Measurements from ENCODE around the gene CDKN2A. TPM values are rescaled to one million over a fixed set of nuclear protein-coding genes. Genes with fewer than 3 reads are reported as not detected.

The CDKN2A gene
- total RNA-seq, 1 donor from 2014 or later, result not detected

DNA sequence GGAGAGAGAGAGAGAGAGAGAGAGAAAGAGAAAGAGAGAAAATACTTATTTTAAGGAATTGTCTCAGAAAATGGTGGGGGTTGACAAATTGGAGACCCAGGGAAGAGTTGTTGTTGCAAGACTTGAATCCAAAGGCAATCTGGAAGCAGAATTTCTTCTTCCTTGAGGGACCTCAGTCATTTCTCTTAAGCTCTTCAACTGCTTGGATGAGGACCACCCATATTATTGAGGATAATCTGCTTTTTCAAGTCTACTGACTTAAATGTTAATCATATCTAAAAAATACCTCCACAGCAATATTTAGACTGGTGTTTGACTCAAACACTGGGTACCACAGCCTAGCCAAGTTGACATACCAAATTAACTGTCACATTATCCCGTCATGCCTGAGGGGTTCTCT, 3.3 kb upstream of the CDKN2A start:
- H3K27me3 Mint-ChIP-seq (ENCODE audit: unreplicated experiment), result peaks cover 21% of the 10 kb centered on the region
- no peaks in the 10 kb centered on the region for H3K4me1 Mint-ChIP-seq (ENCODE audit: low read depth, unreplicated experiment)
- no peaks in the 10 kb centered on the region for H3K9me3 Mint-ChIP-seq (ENCODE audit: unreplicated experiment)
- H3K27ac Mint-ChIP-seq (ENCODE audit: unreplicated experiment), result no peak overlapping the region
- TF ChIP-seq, protein P1, sequence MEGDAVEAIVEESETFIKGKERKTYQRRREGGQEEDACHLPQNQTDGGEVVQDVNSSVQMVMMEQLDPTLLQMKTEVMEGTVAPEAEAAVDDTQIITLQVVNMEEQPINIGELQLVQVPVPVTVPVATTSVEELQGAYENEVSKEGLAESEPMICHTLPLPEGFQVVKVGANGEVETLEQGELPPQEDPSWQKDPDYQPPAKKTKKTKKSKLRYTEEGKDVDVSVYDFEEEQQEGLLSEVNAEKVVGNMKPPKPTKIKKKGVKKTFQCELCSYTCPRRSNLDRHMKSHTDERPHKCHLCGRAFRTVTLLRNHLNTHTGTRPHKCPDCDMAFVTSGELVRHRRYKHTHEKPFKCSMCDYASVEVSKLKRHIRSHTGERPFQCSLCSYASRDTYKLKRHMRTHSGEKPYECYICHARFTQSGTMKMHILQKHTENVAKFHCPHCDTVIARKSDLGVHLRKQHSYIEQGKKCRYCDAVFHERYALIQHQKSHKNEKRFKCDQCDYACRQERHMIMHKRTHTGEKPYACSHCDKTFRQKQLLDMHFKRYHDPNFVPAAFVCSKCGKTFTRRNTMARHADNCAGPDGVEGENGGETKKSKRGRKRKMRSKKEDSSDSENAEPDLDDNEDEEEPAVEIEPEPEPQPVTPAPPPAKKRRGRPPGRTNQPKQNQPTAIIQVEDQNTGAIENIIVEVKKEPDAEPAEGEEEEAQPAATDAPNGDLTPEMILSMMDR (IDR thresholded peaks at IDR 0.05; ENCODE audit: partially characterized antibody, unreplicated experiment), result no peak
- no peak for DNase-seq
- H3K36me3 Mint-ChIP-seq (ENCODE audit: unreplicated experiment), result no peaks in the 10 kb centered on the region
- H3K4me3 Mint-ChIP-seq (ENCODE audit: unreplicated experiment), result no peak overlapping the region

DNA sequence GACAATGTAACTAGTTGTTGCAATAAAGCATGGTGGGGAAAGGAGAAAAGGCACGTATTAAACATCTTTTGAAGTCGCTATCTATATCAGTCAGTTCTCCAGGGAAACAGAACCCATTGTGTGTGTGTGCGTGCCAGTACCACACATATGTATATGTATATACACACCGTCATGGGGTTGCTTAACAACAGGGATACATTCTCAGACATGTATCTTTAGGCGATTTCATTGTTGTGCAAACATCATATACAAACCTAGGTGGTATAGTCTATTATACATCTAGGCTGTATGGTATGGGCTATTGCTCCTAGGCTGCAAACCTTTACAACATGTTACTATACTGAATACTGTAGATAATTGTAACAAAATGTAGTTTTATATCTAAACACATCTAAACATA, 2.7 kb upstream of the CDKN2A start:
- Mint-ChIP-seq H3K36me3 (ENCODE audit: unreplicated experiment) (no peaks in the 10 kb centered on the region), H3K9me3 (ENCODE audit: unreplicated experiment) (no peaks in the 10 kb centered on the region), H3K27me3 (ENCODE audit: unreplicated experiment) (peaks cover 21% of the 10 kb centered on the region), H3K4me1 (ENCODE audit: low read depth, unreplicated experiment) (no peaks in the 10 kb centered on the region), H3K27ac (ENCODE audit: unreplicated experiment) (no peak overlapping the region), H3K4me3 (ENCODE audit: unreplicated experiment) (no peak overlapping the region)
- DNase-seq, result no peak
- TF ChIP-seq, protein P1 (IDR thresholded peaks at IDR 0.05; ENCODE audit: partially characterized antibody, unreplicated experiment), result no peak

DNA sequence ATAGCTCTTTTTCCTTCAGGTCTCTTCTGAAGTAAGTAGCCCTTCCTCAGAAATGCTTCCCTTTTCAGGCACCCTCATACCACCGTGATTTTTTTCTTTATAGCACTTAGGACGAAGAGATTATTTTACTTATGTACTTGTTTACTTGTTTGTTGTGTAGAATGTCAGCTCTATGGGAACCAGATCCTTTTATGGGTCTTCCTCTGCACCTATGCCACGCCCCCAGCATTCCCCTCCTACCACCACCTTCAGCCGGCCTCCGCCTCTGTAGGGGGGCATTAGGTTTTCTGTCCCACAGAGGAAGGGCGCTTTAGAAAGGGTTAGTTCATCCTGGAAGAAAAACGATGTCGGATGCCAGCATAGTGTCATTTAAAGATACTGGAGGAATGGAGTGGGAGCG, 2.2 kb upstream of the CDKN2A start:
- TF ChIP-seq, protein P1 (IDR thresholded peaks at IDR 0.05; ENCODE audit: partially characterized antibody, unreplicated experiment), result no peak
- Mint-ChIP-seq H3K27me3 (ENCODE audit: unreplicated experiment) (peaks cover 21% of the 10 kb centered on the region), H3K27ac (ENCODE audit: unreplicated experiment) (no peak overlapping the region), H3K4me3 (ENCODE audit: unreplicated experiment) (peak overlapping the region; percentile 95), H3K9me3 (ENCODE audit: unreplicated experiment) (no peaks in the 10 kb centered on the region), H3K4me1 (ENCODE audit: low read depth, unreplicated experiment) (no peaks in the 10 kb centered on the region), H3K36me3 (ENCODE audit: unreplicated experiment) (no peaks in the 10 kb centered on the region)
- DNase-seq, result no peak

DNA sequence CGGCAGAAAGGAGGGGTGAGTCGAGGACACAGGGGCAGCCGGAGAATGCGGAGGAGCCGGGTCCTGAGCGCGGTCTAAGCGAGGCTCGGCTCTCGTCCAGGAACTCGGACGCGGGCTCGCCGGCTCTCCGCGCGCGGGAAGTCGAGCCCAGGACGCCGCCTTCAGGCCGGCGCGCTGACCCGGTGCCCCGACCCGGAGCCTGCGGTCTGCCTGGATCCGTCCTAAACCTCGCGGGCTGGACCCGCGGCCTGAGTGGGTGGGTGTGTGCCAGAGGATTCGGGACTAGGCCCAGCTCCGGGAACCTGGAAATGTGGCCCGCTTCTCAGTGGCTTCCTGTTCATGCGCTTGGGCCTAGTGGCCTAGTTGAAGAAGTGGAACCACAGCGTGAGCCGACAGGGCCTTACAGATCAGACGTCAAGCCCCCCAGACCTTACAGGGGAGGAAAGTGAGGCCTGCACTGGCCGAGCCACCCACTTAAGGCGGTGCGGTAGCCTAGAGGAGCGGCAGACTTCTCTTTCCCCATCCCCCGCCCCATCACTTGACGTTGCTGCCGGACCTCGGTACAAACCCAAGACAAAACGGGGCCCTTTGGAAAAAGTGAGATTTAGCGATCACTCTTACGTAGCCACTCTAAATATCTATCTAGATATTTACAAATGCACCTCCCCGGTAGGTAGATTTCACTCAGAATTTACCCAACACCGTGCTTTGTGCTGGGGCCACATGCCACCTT, 1.6 kb upstream of the CDKN2A start:
- H3K27me3 Mint-ChIP-seq (ENCODE audit: unreplicated experiment), result peaks cover 20% of the 10 kb centered on the region
- TF ChIP-seq, protein P1 (IDR thresholded peaks at IDR 0.05; ENCODE audit: partially characterized antibody, unreplicated experiment), result no peak
- no peaks in the 10 kb centered on the region for H3K36me3 Mint-ChIP-seq (ENCODE audit: unreplicated experiment)
- no peaks in the 10 kb centered on the region for H3K4me1 Mint-ChIP-seq (ENCODE audit: low read depth, unreplicated experiment)
- H3K9me3 Mint-ChIP-seq (ENCODE audit: unreplicated experiment), result no peaks in the 10 kb centered on the region
- peak; percentile 51 for DNase-seq
- H3K4me3 Mint-ChIP-seq (ENCODE audit: unreplicated experiment), result peak overlapping the region; percentile 95
- no peak overlapping the region for H3K27ac Mint-ChIP-seq (ENCODE audit: unreplicated experiment)

DNA sequence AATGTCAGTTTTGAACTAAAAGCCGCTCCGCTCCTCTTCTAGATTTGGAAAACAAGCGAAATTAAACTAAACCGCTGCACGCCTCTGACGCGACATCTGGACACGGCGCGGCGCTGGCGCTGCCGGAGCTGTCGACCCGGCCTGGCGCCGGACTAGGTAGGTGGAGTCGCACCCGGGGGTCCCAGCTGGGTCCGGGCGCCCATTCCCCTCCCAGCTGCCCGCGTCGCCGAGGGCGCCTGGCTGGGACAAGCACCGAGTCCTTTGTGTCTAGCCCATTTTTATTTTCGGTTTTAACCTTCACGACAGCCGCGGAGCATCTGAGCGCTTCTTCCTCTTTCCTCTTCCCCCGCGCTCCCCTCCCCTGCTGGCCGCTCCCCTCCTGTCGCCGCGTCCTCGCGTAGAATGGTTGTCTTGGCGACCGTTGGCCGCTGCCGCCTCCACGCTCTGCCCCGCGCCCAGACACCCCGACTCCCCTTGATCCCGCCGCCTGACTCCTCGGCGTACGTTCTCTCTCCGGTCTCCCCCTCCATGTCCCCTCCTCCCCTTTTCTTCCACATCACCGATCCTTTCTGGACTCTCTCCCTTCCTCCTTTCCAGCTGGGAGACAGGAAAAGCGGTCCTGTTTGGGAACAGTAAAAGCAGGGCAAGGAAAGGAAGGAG, 944 bp upstream of the CDKN2A start:
- no peaks in the 10 kb centered on the region for H3K36me3 Mint-ChIP-seq (ENCODE audit: unreplicated experiment)
- TF ChIP-seq, protein P1 (IDR thresholded peaks at IDR 0.05; ENCODE audit: partially characterized antibody, unreplicated experiment), result no peak
- H3K4me3 Mint-ChIP-seq (ENCODE audit: unreplicated experiment), result peak overlapping the region; percentile 95
- H3K4me1 Mint-ChIP-seq (ENCODE audit: low read depth, unreplicated experiment), result no peaks in the 10 kb centered on the region
- peaks cover 21% of the 10 kb centered on the region for H3K27me3 Mint-ChIP-seq (ENCODE audit: unreplicated experiment)
- peak; percentile 68 for DNase-seq
- no peak overlapping the region for H3K27ac Mint-ChIP-seq (ENCODE audit: unreplicated experiment)
- peaks cover 3% of the 10 kb centered on the region for H3K9me3 Mint-ChIP-seq (ENCODE audit: unreplicated experiment)

All from glutamatergic neuron (in vitro differentiated cells).